GM23338 (cell line): ENCODE measurements around the gene GPR158. TPM values are rescaled to one million over a fixed set of nuclear protein-coding genes. Genes with fewer than 3 reads are reported as not detected.

Experiments used
- ATAC-seq: fragments of 200-7000 bp; cut with Tn5 transposase; 3 replicates; pipeline ENCODE4 v1.9.1; 2020
- DNase-seq: peaks from one replicate; pipeline ENCODE4 v3.0.0-alpha.2; 2015; ENCODE audit warnings: low spot score
- H2AFZ ChIP-seq: fragments of 200-600 bp; sonication (generic); 2 replicates; pipeline ENCODE4 v1.8.0; 2016; ENCODE audit warnings: antibody characterized with exemption, mild to moderate bottlenecking, moderate library complexity
- H3F3A ChIP-seq: fragments of 200-600 bp; sonication (generic); replicated peaks from 2 replicates; pipeline ENCODE4 v1.8.0; 2017; ENCODE audit warnings: antibody characterized with exemption, mixed run types, low read depth
- H3K27ac ChIP-seq: fragments of 200-600 bp; sonication (generic); 2 replicates; pipeline ENCODE4 v1.6.1; 2016; ENCODE audit warnings: low read depth
- H3K27me3 ChIP-seq: fragments of 200-600 bp; sonication (generic); 2 replicates; pipeline ENCODE4 v1.8.0; 2016; ENCODE audit warnings: mild to moderate bottlenecking, mixed run types, moderate library complexity; ENCODE audit not compliant: insufficient read depth
- H3K36me3 ChIP-seq: fragments of 200-600 bp; sonication (generic); 2 replicates; pipeline ENCODE4 v1.8.0; 2016; ENCODE audit warnings: mild to moderate bottlenecking; ENCODE audit not compliant: insufficient read depth
- H3K4me1 ChIP-seq: fragments of 200-600 bp; sonication (generic); 2 replicates; pipeline ENCODE4 v1.8.0; 2016; ENCODE audit warnings: mild to moderate bottlenecking, moderate library complexity; ENCODE audit not compliant: insufficient read depth
- H3K4me2 ChIP-seq: fragments of 200-600 bp; sonication (generic); 2 replicates; pipeline ENCODE4 v1.7.1; 2017; ENCODE audit warnings: mixed run types
- H3K4me3 ChIP-seq: fragments of 200-600 bp; sonication (generic); 2 replicates; pipeline ENCODE4 v1.6.1; 2016; ENCODE audit warnings: mixed run types
- H3K79me2 ChIP-seq: fragments of 200-600 bp; sonication (generic); replicated peaks from 2 replicates; pipeline ENCODE4 v1.8.0; 2017; ENCODE audit warnings: mild to moderate bottlenecking; ENCODE audit not compliant: insufficient read depth
- H3K9me2 ChIP-seq: fragments of 200-600 bp; sonication (generic); 2 replicates; pipeline ENCODE4 v1.8.0; 2017; ENCODE audit not compliant: insufficient read depth
- H4K20me1 ChIP-seq: fragments of 200-600 bp; sonication (generic); replicated peaks from 2 replicates; pipeline ENCODE4 v1.8.0; 2017; ENCODE audit warnings: mild to moderate bottlenecking; ENCODE audit not compliant: insufficient read depth
- H3K27ac Mint-ChIP-seq: 2 replicates; pipeline ENCODE4 v1.8.0; 2020; ENCODE audit warnings: inconsistent platforms, mild to moderate bottlenecking, moderate library complexity, mixed read lengths
- H3K27me3 Mint-ChIP-seq: 3 replicates; pipeline ENCODE4 v1.8.0; 2022; ENCODE audit warnings: low read depth, mild to moderate bottlenecking, moderate library complexity, mixed read lengths, inconsistent platforms; ENCODE audit not compliant: insufficient read depth, poor library complexity
- H3K36me3 Mint-ChIP-seq: 3 replicates; pipeline ENCODE4 v1.8.0; 2021; ENCODE audit warnings: low read depth, mild to moderate bottlenecking, inconsistent platforms, moderate library complexity, mixed read lengths
- H3K4me1 Mint-ChIP-seq: 3 replicates; pipeline ENCODE4 v1.8.0; 2020; ENCODE audit warnings: mild to moderate bottlenecking, inconsistent platforms, mixed read lengths
- H3K4me3 Mint-ChIP-seq: 3 replicates; pipeline ENCODE4 v1.8.0; 2021; ENCODE audit warnings: moderate library complexity, mild to moderate bottlenecking, inconsistent platforms, mixed read lengths
- H3K9me3 Mint-ChIP-seq: 3 replicates; pipeline ENCODE4 v1.8.0; 2020; ENCODE audit warnings: moderate library complexity, mild to moderate bottlenecking, inconsistent platforms, mixed read lengths
- CREB1 ChIP-seq: fragments of 250-450 bp; sonication (Bioruptor Pico); IDR thresholded peaks from 2 replicates; pipeline ENCODE4 v1.5.0; 2020; ENCODE audit warnings: low read depth, mild to moderate bottlenecking, moderate library complexity
- CTCF ChIP-seq, 2 experiments: fragments of 200-600 bp in 1 of 2; sonication (generic) in 1 of 2; conservative IDR thresholded peaks; 2 replicates each; pipeline versions ENCODE4 v1.5.1 to v1.6.1; 2016 to 2017; ENCODE audit warnings: antibody characterized with exemption in 2 of 2, low read depth in 2 of 2, mild to moderate bottlenecking in 2 of 2, moderate library complexity in 1 of 2
- ETS1 ChIP-seq: IDR thresholded peaks from 2 replicates; pipeline ENCODE4 v1.6.1; 2016; ENCODE audit warnings: antibody characterized with exemption
- EZH2 ChIP-seq: fragments of 200-600 bp; sonication (generic); IDR thresholded peaks from one replicate; pipeline ENCODE4 v1.8.0; 2017; ENCODE audit warnings: antibody characterized with exemption, mild to moderate bottlenecking, low read depth; ENCODE audit not compliant: unreplicated experiment
- EZH2phosphoT487 ChIP-seq: fragments of 200-600 bp; sonication (generic); IDR thresholded peaks from one replicate; pipeline ENCODE4 v1.8.1; 2018; ENCODE audit warnings: antibody characterized with exemption; ENCODE audit not compliant: unreplicated experiment
- JUNB ChIP-seq: IDR thresholded peaks from one replicate; pipeline ENCODE4 v1.6.1; 2016; ENCODE audit warnings: antibody characterized with exemption; ENCODE audit not compliant: unreplicated experiment
- NANOG ChIP-seq: IDR thresholded peaks from 2 replicates; pipeline ENCODE4 v1.6.1; 2016; ENCODE audit warnings: antibody characterized with exemption, borderline replicate concordance
- POLR2AphosphoS5 ChIP-seq: IDR thresholded peaks from 2 replicates; pipeline ENCODE4 v1.6.1; 2016; ENCODE audit warnings: antibody characterized with exemption, low read depth
- REST ChIP-seq: IDR thresholded peaks from one replicate; pipeline ENCODE4 v1.6.1; 2018; ENCODE audit warnings: antibody characterized with exemption; ENCODE audit not compliant: unreplicated experiment
- STAT1 ChIP-seq: IDR thresholded peaks from one replicate; pipeline ENCODE4 v1.6.1; 2016; ENCODE audit warnings: antibody characterized with exemption; ENCODE audit not compliant: unreplicated experiment
- ZNF114 ChIP-seq: fragments of 250-450 bp; sonication (Bioruptor Pico); IDR thresholded peaks from 2 replicates; pipeline ENCODE4 v1.5.0; 2020; ENCODE audit warnings: mild to moderate bottlenecking, moderate library complexity
- ZNF331 ChIP-seq: fragments of 250-450 bp; sonication (Bioruptor Pico); IDR thresholded peaks from 2 replicates; pipeline ENCODE4 v1.5.0; 2020; ENCODE audit warnings: low read depth, mild to moderate bottlenecking, moderate library complexity
- ZNF462 ChIP-seq: fragments of 250-450 bp; sonication (Bioruptor Pico); IDR thresholded peaks from 2 replicates; pipeline ENCODE4 v1.5.0; 2020; ENCODE audit warnings: mild to moderate bottlenecking, moderate library complexity
- polyA plus RNA-seq: library from polyadenylated mRNA; unstranded; fragments of >200 nt; fragmentation: Nextera tagmentation; extraction: Ambion mirVana; gene quantifications from 2 replicates; pipeline ENCODE4 v1.2.1, GENCODE V29; 2016
- total RNA-seq: library from RNA; depleted of rRNA; stranded (reverse); fragments of >200 nt; shearing (Covaris generic); gene quantifications from 2 replicates; pipeline ENCODE4 v1.2.3, GENCODE V29; 2014

The GPR158 gene
- total and polyA plus RNA-seq, 2 experiments from 2014 or later: 0.13 to 1.5 TPM

DNA sequence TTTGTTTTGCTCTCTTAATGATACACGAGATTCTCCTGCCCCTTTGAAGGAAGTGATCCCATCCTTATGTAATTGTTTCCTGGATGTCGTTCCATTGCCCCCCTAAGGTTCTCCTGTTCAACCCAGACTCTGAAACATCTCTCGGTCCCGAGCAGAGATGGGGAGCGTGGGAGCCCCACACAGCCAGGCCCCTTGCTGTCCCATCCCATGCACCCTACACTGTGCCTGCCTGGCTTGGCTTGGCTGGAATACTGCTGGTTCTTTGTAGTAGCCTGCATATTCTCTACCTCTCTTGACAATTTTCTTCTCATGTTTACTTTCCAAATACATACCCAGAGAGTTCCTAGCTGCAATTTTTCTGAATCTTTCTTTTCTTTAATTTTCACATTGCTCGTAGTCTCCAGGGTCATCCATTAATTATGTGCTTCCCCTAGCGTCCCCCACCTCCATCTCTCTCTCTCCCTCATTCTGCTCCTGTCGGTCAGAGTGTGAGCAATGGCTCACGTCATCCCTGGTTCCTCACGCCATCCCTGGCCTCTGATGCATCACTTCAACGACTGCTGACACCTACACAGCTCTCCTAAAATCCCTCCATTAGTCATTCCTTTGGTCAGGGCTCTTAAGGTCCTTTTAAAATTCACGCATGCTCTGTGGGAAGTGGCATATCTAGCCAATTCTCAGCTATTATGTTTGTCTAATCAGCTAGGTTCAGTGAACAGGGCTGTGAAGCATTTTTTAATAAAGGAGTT lies 32.5 kb upstream of the GPR158 start:
- Mint-ChIP-seq H3K4me1 (no peaks in the 10 kb centered on the region), H3K27me3 (peaks cover 3% of the 10 kb centered on the region), H3K9me3 (no peaks in the 10 kb centered on the region; the same call in 2 of the 3 replicates), H3K36me3 (no peaks in the 10 kb centered on the region), H3K27ac (no peak overlapping the region), H3K4me3 (no peak overlapping the region)
- 0 out of 2 replicates have a peak, but pooled peaks cover 14% of the 10 kb centered on the region for H3K9me2 ChIP-seq
- H3K4me3 ChIP-seq: no peak overlapping the region
- H4K20me1 ChIP-seq: no peaks in the 10 kb centered on the region
- no peaks in the 10 kb centered on the region for H3K36me3 ChIP-seq
- no peaks in the 10 kb centered on the region for H3K27me3 ChIP-seq
- 0 out of 2 replicates have a peak overlapping the region, but pooled peaks have one; percentile 23 for H2AFZ ChIP-seq
- TF ChIP-seq POLR2AphosphoS5: no peak
- TF ChIP-seq EZH2: no peak
- no peak for TF ChIP-seq NANOG
- no peak for TF ChIP-seq ZNF114 (CRISPR knock-in tag)
- TF ChIP-seq ZNF462 (CRISPR knock-in tag): no peak
- no peak for TF ChIP-seq ETS1
- TF ChIP-seq CREB1 (CRISPR knock-in tag): no peak
- TF ChIP-seq STAT1: no peak
- no peak for TF ChIP-seq REST
- TF ChIP-seq EZH2phosphoT487: no peak
- no peak for TF ChIP-seq JUNB
- TF ChIP-seq CTCF (conservative IDR thresholded peaks at IDR 0.05; ENCODE audit: low read depth in 2 of 2): no peak
- no peak for TF ChIP-seq ZNF331
- no peaks in the 10 kb centered on the region for H3K79me2 ChIP-seq
- ATAC-seq (no peak), DNase-seq (no peak)
- no peaks in the 10 kb centered on the region for H3K4me1 ChIP-seq
- H3K27ac ChIP-seq: no peak overlapping the region
- no peaks in the 10 kb centered on the region for H3F3A ChIP-seq
- H3K4me2 ChIP-seq: no peak overlapping the region
